ENCODE data around the gene ARHGEF12.

ARHGEF12 gene

GRCh38 chr11:120515186-120515723, 179.0 kb downstream of the ARHGEF12 start:
- in situ Hi-C loops (cut with HindIII; ENCODE audit: low sequenced_read_pairs) = no loop called here

GRCh38 chr11:120516461-120517389, 180.5 kb downstream of the ARHGEF12 start:
- in situ Hi-C loops (cut with HindIII; ENCODE audit: low sequenced_read_pairs) = no loop called here

GRCh38 chr11:120517390-120517761, 181.2 kb downstream of the ARHGEF12 start:
- in situ Hi-C loops (cut with HindIII; ENCODE audit: low sequenced_read_pairs) = no loop called here

- in situ Hi-C loops (cut with HindIII; ENCODE audit: low sequenced_read_pairs) = no loop called here
Measured at GRCh38 chr11:120517801-120518291, 181.6 kb downstream of the ARHGEF12 start.

GRCh38 chr11:120518356-120518755, 182.1 kb downstream of the ARHGEF12 start:
- in situ Hi-C loops (cut with HindIII; ENCODE audit: low sequenced_read_pairs) = no loop called here

GRCh38 chr11:120519474-120519873, 183.3 kb downstream of the ARHGEF12 start:
- in situ Hi-C loops (cut with HindIII; ENCODE audit: low sequenced_read_pairs) = no loop called here

- in situ Hi-C loops (cut with HindIII; ENCODE audit: low sequenced_read_pairs) = no loop called here
Measured at GRCh38 chr11:120520091-120520822, 184.0 kb downstream of the ARHGEF12 start.

GRCh38 chr11:120521176-120521575, 185.0 kb downstream of the ARHGEF12 start:
- in situ Hi-C loops (cut with HindIII; ENCODE audit: low sequenced_read_pairs) = no loop called here

- in situ Hi-C loops (cut with HindIII; ENCODE audit: low sequenced_read_pairs) = no loop called here
Measured at GRCh38 chr11:120522021-120522420, 185.8 kb downstream of the ARHGEF12 start.

- in situ Hi-C loops (cut with HindIII; ENCODE audit: low sequenced_read_pairs) = no loop called here
Measured at GRCh38 chr11:120522736-120523135, 186.5 kb downstream of the ARHGEF12 start.

- in situ Hi-C loops (cut with HindIII; ENCODE audit: low sequenced_read_pairs) = no loop called here
Measured at GRCh38 chr11:120523196-120523595, 187.0 kb downstream of the ARHGEF12 start.

- in situ Hi-C loops (cut with HindIII; ENCODE audit: low sequenced_read_pairs) = no loop called here
Measured at GRCh38 chr11:120524536-120525085, 188.4 kb downstream of the ARHGEF12 start.

- in situ Hi-C loops (cut with HindIII; ENCODE audit: low sequenced_read_pairs) = no loop called here
Measured at GRCh38 chr11:120525261-120526171, 189.3 kb downstream of the ARHGEF12 start.

GRCh38 chr11:120526241-120526640, 190.0 kb downstream of the ARHGEF12 start:
- in situ Hi-C loops (cut with HindIII; ENCODE audit: low sequenced_read_pairs) = no loop called here

- in situ Hi-C loops (cut with HindIII; ENCODE audit: low sequenced_read_pairs) = no loop called here
Measured at GRCh38 chr11:120527111-120527761, 191.0 kb downstream of the ARHGEF12 start.

GRCh38 chr11:120528749-120529148, 192.5 kb downstream of the ARHGEF12 start:
- in situ Hi-C loops (cut with HindIII; ENCODE audit: low sequenced_read_pairs) = no loop called here

- in situ Hi-C loops (cut with HindIII; ENCODE audit: low sequenced_read_pairs) = no loop called here
Measured at GRCh38 chr11:120529214-120529613, 193.0 kb downstream of the ARHGEF12 start.

GRCh38 chr11:120529911-120530310, 193.7 kb downstream of the ARHGEF12 start:
- in situ Hi-C loops (cut with HindIII; ENCODE audit: low sequenced_read_pairs) = no loop called here

GRCh38 chr11:120532082-120532831, 196.0 kb downstream of the ARHGEF12 start:
- in situ Hi-C loops (cut with HindIII; ENCODE audit: low sequenced_read_pairs) = no loop called here

Data from DLD1 (cell line).